ENCODE measurements around the gene TMEM87B.

TMEM87B gene

DNA sequence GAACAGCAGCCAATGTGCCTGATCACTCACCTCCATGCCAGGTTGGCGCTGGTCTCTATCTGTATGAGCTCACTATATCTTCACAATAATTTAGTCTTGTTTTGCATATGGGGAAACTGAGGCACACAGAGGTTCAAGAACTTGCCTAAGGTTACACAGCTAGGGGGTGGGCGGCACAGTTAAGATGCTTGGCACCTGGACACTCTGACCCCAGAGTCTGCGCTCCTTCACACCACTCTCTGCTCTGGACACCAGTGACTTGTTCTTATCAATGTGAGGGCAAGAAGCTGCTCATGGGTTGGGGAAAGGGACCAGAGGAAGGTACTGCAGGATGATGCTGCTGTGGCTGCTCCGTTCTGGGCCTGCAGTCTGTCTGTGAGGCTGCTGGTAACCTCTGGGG lies 110.2 kb downstream of the TMEM87B start:
- no peak overlapping the region for H3K4me2 ChIP-seq (ENCODE audit: low read depth, low read length)
- H3K9me2 ChIP-seq (replicated peaks; ENCODE audit: insufficient read depth, low read length), result no peaks in the 10 kb centered on the region
- H3K27me3 ChIP-seq (replicated peaks; ENCODE audit: insufficient read depth, low read length), result no peaks in the 10 kb centered on the region
- TF ChIP-seq EZH2phosphoT487 (IDR thresholded peaks at IDR 0.05; ENCODE audit: low read length), result no peak
- TF ChIP-seq, protein P1, sequence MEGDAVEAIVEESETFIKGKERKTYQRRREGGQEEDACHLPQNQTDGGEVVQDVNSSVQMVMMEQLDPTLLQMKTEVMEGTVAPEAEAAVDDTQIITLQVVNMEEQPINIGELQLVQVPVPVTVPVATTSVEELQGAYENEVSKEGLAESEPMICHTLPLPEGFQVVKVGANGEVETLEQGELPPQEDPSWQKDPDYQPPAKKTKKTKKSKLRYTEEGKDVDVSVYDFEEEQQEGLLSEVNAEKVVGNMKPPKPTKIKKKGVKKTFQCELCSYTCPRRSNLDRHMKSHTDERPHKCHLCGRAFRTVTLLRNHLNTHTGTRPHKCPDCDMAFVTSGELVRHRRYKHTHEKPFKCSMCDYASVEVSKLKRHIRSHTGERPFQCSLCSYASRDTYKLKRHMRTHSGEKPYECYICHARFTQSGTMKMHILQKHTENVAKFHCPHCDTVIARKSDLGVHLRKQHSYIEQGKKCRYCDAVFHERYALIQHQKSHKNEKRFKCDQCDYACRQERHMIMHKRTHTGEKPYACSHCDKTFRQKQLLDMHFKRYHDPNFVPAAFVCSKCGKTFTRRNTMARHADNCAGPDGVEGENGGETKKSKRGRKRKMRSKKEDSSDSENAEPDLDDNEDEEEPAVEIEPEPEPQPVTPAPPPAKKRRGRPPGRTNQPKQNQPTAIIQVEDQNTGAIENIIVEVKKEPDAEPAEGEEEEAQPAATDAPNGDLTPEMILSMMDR (IDR thresholded peaks at IDR 0.05; ENCODE audit: low read length), result no peak
- no peak for TF ChIP-seq EZH2 (optimal IDR thresholded peaks at IDR 0.05; ENCODE audit: low read depth, low read length)
- H3K27ac ChIP-seq (ENCODE audit: low read length), result no peak overlapping the region
- no peaks in the 10 kb centered on the region for H3F3A ChIP-seq (ENCODE audit: insufficient read depth, low read length)
- H3K4me3 ChIP-seq (ENCODE audit: low read length), result no peak overlapping the region
- no peaks in the 10 kb centered on the region for H4K20me1 ChIP-seq (ENCODE audit: insufficient read depth, low read length)
- H3K9me3 ChIP-seq (replicated peaks; ENCODE audit: insufficient read depth, low read length), result no peaks in the 10 kb centered on the region
- no peak for DNase-seq
- no peak overlapping the region for H3K9ac ChIP-seq (ENCODE audit: low read length)
- no peak overlapping the region for H2AFZ ChIP-seq (ENCODE audit: low read length)
- no peaks in the 10 kb centered on the region for H3K79me2 ChIP-seq (ENCODE audit: low read length)
- no peaks in the 10 kb centered on the region for H3K36me3 ChIP-seq (replicated peaks; ENCODE audit: insufficient read depth, low read length)
- H3K4me1 ChIP-seq (ENCODE audit: low read length), result no peaks in the 10 kb centered on the region

DNA sequence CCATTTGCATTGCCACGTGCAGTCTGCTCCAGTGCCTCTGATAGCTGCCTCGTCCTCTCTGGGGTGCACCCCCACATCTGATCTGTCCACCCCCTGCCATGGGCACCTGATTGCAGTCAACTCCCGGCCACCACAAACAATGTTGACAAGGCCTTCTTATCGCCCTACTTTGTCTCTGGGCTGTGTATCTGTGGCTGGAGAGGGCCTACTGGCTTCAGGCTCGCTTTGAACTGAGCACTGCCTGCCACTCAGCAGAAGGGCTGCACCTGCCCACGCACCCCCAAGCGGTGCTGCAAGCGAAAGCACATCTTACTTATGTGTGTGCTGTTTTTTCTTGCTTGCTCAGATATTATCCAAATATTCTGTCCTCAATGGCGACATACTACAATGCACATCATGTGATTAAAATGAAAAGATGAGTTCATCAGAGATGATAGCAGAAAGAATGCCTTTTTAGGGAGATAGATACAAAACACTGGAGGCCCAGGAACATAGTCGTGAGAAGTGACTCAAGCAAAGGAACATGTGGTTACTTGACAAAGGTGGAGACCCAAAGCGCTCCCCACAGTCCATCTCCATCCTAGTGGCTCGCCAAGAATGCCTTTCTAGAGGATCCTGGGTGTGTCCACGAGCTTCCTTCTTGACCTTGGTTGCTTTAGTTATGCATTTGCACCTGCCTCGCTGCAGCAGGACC lies 111.9 kb downstream of the TMEM87B start:
- H3K36me3 ChIP-seq (replicated peaks; ENCODE audit: insufficient read depth, low read length), result no peaks in the 10 kb centered on the region
- H3F3A ChIP-seq (ENCODE audit: insufficient read depth, low read length), result no peaks in the 10 kb centered on the region
- no peaks in the 10 kb centered on the region for H4K20me1 ChIP-seq (ENCODE audit: insufficient read depth, low read length)
- H3K4me3 ChIP-seq (ENCODE audit: low read length), result no peak overlapping the region
- TF ChIP-seq, protein P1 (IDR thresholded peaks at IDR 0.05; ENCODE audit: low read length), result no peak
- TF ChIP-seq EZH2phosphoT487 (IDR thresholded peaks at IDR 0.05; ENCODE audit: low read length), result no peak
- no peak for TF ChIP-seq EZH2 (optimal IDR thresholded peaks at IDR 0.05; ENCODE audit: low read depth, low read length)
- H3K9me3 ChIP-seq (replicated peaks; ENCODE audit: insufficient read depth, low read length), result no peaks in the 10 kb centered on the region
- no peak overlapping the region for H3K9ac ChIP-seq (ENCODE audit: low read length)
- H3K4me2 ChIP-seq (ENCODE audit: low read depth, low read length), result no peak overlapping the region
- no peaks in the 10 kb centered on the region for H3K27me3 ChIP-seq (replicated peaks; ENCODE audit: insufficient read depth, low read length)
- H3K9me2 ChIP-seq (replicated peaks; ENCODE audit: insufficient read depth, low read length), result no peaks in the 10 kb centered on the region
- H2AFZ ChIP-seq (ENCODE audit: low read length), result no peak overlapping the region
- H3K4me1 ChIP-seq (ENCODE audit: low read length), result no peaks in the 10 kb centered on the region
- no peak for DNase-seq
- no peaks in the 10 kb centered on the region for H3K79me2 ChIP-seq (ENCODE audit: low read length)
- no peak overlapping the region for H3K27ac ChIP-seq (ENCODE audit: low read length)

DNA sequence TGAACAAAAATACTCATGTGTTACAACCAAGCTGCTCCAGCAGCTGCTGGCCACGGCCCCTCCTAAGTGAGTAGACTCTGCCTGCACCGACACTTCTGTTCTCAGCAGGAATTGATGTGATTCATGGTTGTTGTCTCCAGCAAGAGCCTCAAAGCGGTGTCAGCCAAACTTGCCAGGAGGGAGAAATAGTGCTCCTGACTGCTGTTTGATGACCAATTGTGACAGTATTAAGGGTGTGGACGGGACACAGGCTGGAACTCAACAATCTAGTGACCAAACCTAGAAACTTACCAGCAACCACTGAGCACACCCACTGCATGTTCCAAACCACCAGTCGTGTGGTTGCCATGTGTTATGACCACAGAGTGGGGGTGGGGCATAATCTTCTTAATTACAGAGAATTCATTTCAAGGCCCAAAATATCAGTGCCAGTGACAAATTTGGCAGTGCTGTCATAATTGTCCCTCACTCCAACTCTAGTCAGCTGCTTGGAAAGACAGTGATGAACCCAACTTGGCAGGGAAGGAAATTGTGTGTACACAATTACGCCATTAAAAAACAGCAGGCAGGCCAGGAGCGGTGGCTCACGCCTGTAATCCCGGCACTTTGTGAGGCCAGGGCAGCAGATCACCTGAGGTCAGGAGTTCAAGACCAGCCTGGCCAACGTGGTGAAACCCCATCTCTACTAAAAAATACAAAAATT lies 113.5 kb downstream of the TMEM87B start:
- H3K4me3 ChIP-seq (ENCODE audit: low read length), result no peak overlapping the region
- H3K4me2 ChIP-seq (ENCODE audit: low read depth, low read length), result no peak overlapping the region
- DNase-seq, result no peak
- H3K27ac ChIP-seq (ENCODE audit: low read length), result no peak overlapping the region
- no peaks in the 10 kb centered on the region for H3K4me1 ChIP-seq (ENCODE audit: low read length)
- H4K20me1 ChIP-seq (ENCODE audit: insufficient read depth, low read length), result no peaks in the 10 kb centered on the region
- H3F3A ChIP-seq (ENCODE audit: insufficient read depth, low read length), result no peaks in the 10 kb centered on the region
- no peaks in the 10 kb centered on the region for H3K27me3 ChIP-seq (replicated peaks; ENCODE audit: insufficient read depth, low read length)
- no peaks in the 10 kb centered on the region for H3K36me3 ChIP-seq (replicated peaks; ENCODE audit: insufficient read depth, low read length)
- no peaks in the 10 kb centered on the region for H3K79me2 ChIP-seq (ENCODE audit: low read length)
- H3K9ac ChIP-seq (ENCODE audit: low read length), result no peak overlapping the region
- H3K9me2 ChIP-seq (replicated peaks; ENCODE audit: insufficient read depth, low read length), result no peaks in the 10 kb centered on the region
- no peak overlapping the region for H2AFZ ChIP-seq (ENCODE audit: low read length)
- no peak for TF ChIP-seq EZH2 (optimal IDR thresholded peaks at IDR 0.05; ENCODE audit: low read depth, low read length)
- no peak for TF ChIP-seq EZH2phosphoT487 (IDR thresholded peaks at IDR 0.05; ENCODE audit: low read length)
- TF ChIP-seq, protein P1 (IDR thresholded peaks at IDR 0.05; ENCODE audit: low read length), result no peak
- H3K9me3 ChIP-seq (replicated peaks; ENCODE audit: insufficient read depth, low read length), result no peaks in the 10 kb centered on the region

Data from MM.1S (cell line).